ENCODE results near the gene TSPAN18. TPM values are rescaled to one million over a fixed set of nuclear protein-coding genes. Genes with fewer than 3 reads are reported as not detected.

TSPAN18 gene
- total RNA-seq, 4 donors from 2014 or later: 31.1 to 74.6 (median 34.7) TPM

- H3K27ac ChIP-seq: peak overlapping the region; percentile 81 to 86 (median 85)
- TF ChIP-seq POLR2AphosphoS5 (IDR thresholded peaks at IDR 0.05) (no peak), CTCF (IDR thresholded peaks at IDR 0.05) (no peak), POLR2A (IDR thresholded peaks at IDR 0.05) (no peak), EP300 (IDR thresholded peaks at IDR 0.05) (no peak)
- no peaks in the 10 kb centered on the region for H3K36me3 ChIP-seq
- no peak overlapping the region for H3K4me3 ChIP-seq
- WGBS, 2 donors (ENCODE audit: low coverage in 1 of 2): 60% methylated on average over 1 of the region's 6 CpGs; no CpG with 5 or more reads in 1 of the 2 donors
- H3K27me3 ChIP-seq: no peaks in the 10 kb centered on the region
- no peak for ATAC-seq
- H3K4me1 ChIP-seq: peaks cover 13 to 68% (median 14%) of the 10 kb centered on the region in 3 donors
- no peaks in the 10 kb centered on the region for H3K9me3 ChIP-seq
Measured at GRCh38 chr11:44834846-44835245, 108.1 kb downstream of the TSPAN18 start.

GRCh38 chr11:44835296-44835695 is 108.5 kb downstream of the TSPAN18 start:
- peaks cover 13 to 73% (median 14%) of the 10 kb centered on the region in 3 donors for H3K4me1 ChIP-seq

GRCh38 chr11:44835938-44836337 is 109.2 kb downstream of the TSPAN18 start:
- no peak for ATAC-seq
- H3K4me3 ChIP-seq: no peak overlapping the region
- peaks cover 13 to 79% (median 14%) of the 10 kb centered on the region in 3 donors for H3K4me1 ChIP-seq
- no peaks in the 10 kb centered on the region for H3K36me3 ChIP-seq
- WGBS, 2 donors (ENCODE audit: low coverage in 1 of 2): 9 to 31% methylated on average over 3 to 4 of the region's 4 CpGs
- TF ChIP-seq CTCF (IDR thresholded peaks at IDR 0.05): no peak
- no peaks in the 10 kb centered on the region for H3K27me3 ChIP-seq
- H3K9me3 ChIP-seq: no peaks in the 10 kb centered on the region
- peak overlapping the region; percentile 43 to 86 (median 83) for H3K27ac ChIP-seq

More at GRCh38 chr11:44835296-44835695, 108.5 kb downstream of the TSPAN18 start:
- no peaks in the 10 kb centered on the region for H3K27me3 ChIP-seq
- no peak for TF ChIP-seq EP300 (IDR thresholded peaks at IDR 0.05)
- no peak for TF ChIP-seq POLR2AphosphoS5 (IDR thresholded peaks at IDR 0.05)
- no peak for TF ChIP-seq CTCF (IDR thresholded peaks at IDR 0.05)
- TF ChIP-seq POLR2A (IDR thresholded peaks at IDR 0.05): no peak
- no peak for ATAC-seq
- H3K36me3 ChIP-seq: no peaks in the 10 kb centered on the region
- 45 to 49% methylated on average over 3 to 4 of the region's 4 CpGs for WGBS, 2 donors (ENCODE audit: low coverage in 1 of 2)
- H3K27ac ChIP-seq: peak overlapping the region; percentile 81 to 86 (median 85)
- H3K4me3 ChIP-seq: no peak overlapping the region
- H3K9me3 ChIP-seq: no peaks in the 10 kb centered on the region

GRCh38 chr11:44837661-44838060 is 110.9 kb downstream of the TSPAN18 start:
- no peak for TF ChIP-seq CTCF (IDR thresholded peaks at IDR 0.05)
- TF ChIP-seq POLR2AphosphoS5 (IDR thresholded peaks at IDR 0.05): no peak
- TF ChIP-seq EP300 (IDR thresholded peaks at IDR 0.05): no peak
- no peak for TF ChIP-seq POLR2A (IDR thresholded peaks at IDR 0.05)
- no peaks in the 10 kb centered on the region for H3K36me3 ChIP-seq
- no peaks in the 10 kb centered on the region for H3K9me3 ChIP-seq
- H3K4me3 ChIP-seq: no peak overlapping the region
- H3K4me1 ChIP-seq: peaks cover 13 to 82% (median 19%) of the 10 kb centered on the region in 3 donors
- no peaks in the 10 kb centered on the region for H3K27me3 ChIP-seq
- peak overlapping the region in 3 of 4 donors; percentile 81 to 86 (median 85) for H3K27ac ChIP-seq
- ATAC-seq: no peak
- 77 to 81% methylated on average over 1 of the region's 1 CpG for WGBS, 2 donors (ENCODE audit: low coverage in 1 of 2)

- no peaks in the 10 kb centered on the region for H3K36me3 ChIP-seq
- H3K27me3 ChIP-seq: no peaks in the 10 kb centered on the region
- WGBS, 2 donors (ENCODE audit: low coverage in 1 of 2): 68 to 78% methylated on average over 3 to 4 of the region's 6 CpGs
- no peak for ATAC-seq
- peaks cover 13 to 65% (median 19%) of the 10 kb centered on the region in 3 donors for H3K4me1 ChIP-seq
- peaks cover 0 to 5% (median 0%) of the 10 kb centered on the region in 3 donors for H3K9me3 ChIP-seq
- TF ChIP-seq CTCF (IDR thresholded peaks at IDR 0.05) (no peak), POLR2AphosphoS5 (IDR thresholded peaks at IDR 0.05) (no peak), POLR2A (IDR thresholded peaks at IDR 0.05) (no peak), EP300 (IDR thresholded peaks at IDR 0.05) (no peak)
- no peak overlapping the region for H3K4me3 ChIP-seq
- H3K27ac ChIP-seq: peak overlapping the region in 2 of 4 donors; percentile 2 to 76
Measured at GRCh38 chr11:44839458-44840084, 112.8 kb downstream of the TSPAN18 start.

All from gastroesophageal sphincter (tissue), 4 donors.